DND-41 (cell line): ENCODE data around the gene ITIH3.

Source experiments
- ATAC-seq: fragments of 200-7000 bp; cut with Tn5 transposase; 3 replicates; pipeline ENCODE4 v1.9.1; 2021; ENCODE audit warnings: low read depth; ENCODE audit not compliant: insufficient read depth
- DNase-seq: peaks from one replicate; pipeline ENCODE4 v3.0.0-alpha.2; 2020
- H2AFZ ChIP-seq: 2 replicates; pipeline ENCODE4 v1.6.0; 2012; ENCODE audit warnings: low read depth, low read length
- H3K27ac ChIP-seq: 2 replicates; pipeline ENCODE4 v1.5.1; 2012; ENCODE audit warnings: low read length, inconsistent platforms
- H3K27me3 ChIP-seq: fragments of 200-600 bp; sonication (generic); 2 replicates; pipeline ENCODE4 v1.6.0; 2012; ENCODE audit warnings: low read length, mild to moderate bottlenecking, inconsistent platforms; ENCODE audit not compliant: insufficient read depth, poor library complexity
- H3K36me3 ChIP-seq: 2 replicates; pipeline ENCODE4 v1.5.1; 2012; ENCODE audit warnings: low read length, inconsistent platforms; ENCODE audit not compliant: insufficient read depth
- H3K4me1 ChIP-seq: 2 replicates; pipeline ENCODE4 v1.5.1; 2012; ENCODE audit warnings: mild to moderate bottlenecking, low read length; ENCODE audit not compliant: insufficient read depth
- H3K4me2 ChIP-seq: 2 replicates; pipeline ENCODE4 v1.6.0; 2012; ENCODE audit warnings: mild to moderate bottlenecking, moderate library complexity, low read length, inconsistent platforms; ENCODE audit not compliant: insufficient read depth
- H3K4me3 ChIP-seq, 2 experiments: fragments of 200-600 bp in 1 of 2; shearing (Covaris generic) in 1 of 2; 2 replicates each; pipeline ENCODE4 v1.5.1; 2012 to 2016; ENCODE audit warnings: inconsistent platforms in 2 of 2, low read length in 2 of 2, mild to moderate bottlenecking in 2 of 2, low read depth in 1 of 2, moderate library complexity in 1 of 2
- H3K79me2 ChIP-seq: 2 replicates; pipeline ENCODE4 v1.6.0; 2012; ENCODE audit warnings: low read length, inconsistent platforms; ENCODE audit not compliant: insufficient read depth
- H3K9ac ChIP-seq: 2 replicates; pipeline ENCODE4 v1.6.0; 2012; ENCODE audit warnings: low read depth, mild to moderate bottlenecking, inconsistent platforms, low read length, moderate library complexity
- H3K9me3 ChIP-seq: 2 replicates; pipeline ENCODE4 v1.5.1; 2012; ENCODE audit warnings: low read length, moderate library complexity, mild to moderate bottlenecking, inconsistent platforms; ENCODE audit not compliant: insufficient read depth, severe bottlenecking
- H4K20me1 ChIP-seq: 2 replicates; pipeline ENCODE4 v1.6.0; 2012; ENCODE audit warnings: low read length; ENCODE audit not compliant: insufficient read depth
- CTCF ChIP-seq: IDR thresholded peaks from 2 replicates; pipeline ENCODE4 v1.5.1; 2012; ENCODE audit warnings: borderline replicate concordance, low read length, moderate library complexity, mild to moderate bottlenecking; ENCODE audit not compliant: poor library complexity, severe bottlenecking; ENCODE audit errors: extremely low read depth
- EZH2 ChIP-seq: IDR thresholded peaks from 3 replicates; pipeline ENCODE4 v1.6.1; 2012; ENCODE audit warnings: borderline replicate concordance, low read depth, mild to moderate bottlenecking, moderate library complexity, low read length, inconsistent platforms; ENCODE audit not compliant: severe bottlenecking

ITIH3 gene

GRCh38 chr3:52820736-52821135 is 26.1 kb downstream of the ITIH3 start:
- no peak for TF ChIP-seq EZH2
- TF ChIP-seq CTCF: peak; percentile 61
- no peak overlapping the region for H3K4me3 ChIP-seq
- peak; percentile 65 for ATAC-seq
- no peak overlapping the region for H2AFZ ChIP-seq
- DNase-seq: peak; percentile 20
- H4K20me1 ChIP-seq: no peaks in the 10 kb centered on the region
- no peaks in the 10 kb centered on the region for H3K27me3 ChIP-seq
- H3K27ac ChIP-seq: no peak overlapping the region
- no peaks in the 10 kb centered on the region for H3K36me3 ChIP-seq
- H3K79me2 ChIP-seq: no peaks in the 10 kb centered on the region
- no peaks in the 10 kb centered on the region for H3K4me1 ChIP-seq
- H3K9me3 ChIP-seq: no peaks in the 10 kb centered on the region
- H3K9ac ChIP-seq: no peak overlapping the region
- H3K4me2 ChIP-seq: no peak overlapping the region

DNA sequence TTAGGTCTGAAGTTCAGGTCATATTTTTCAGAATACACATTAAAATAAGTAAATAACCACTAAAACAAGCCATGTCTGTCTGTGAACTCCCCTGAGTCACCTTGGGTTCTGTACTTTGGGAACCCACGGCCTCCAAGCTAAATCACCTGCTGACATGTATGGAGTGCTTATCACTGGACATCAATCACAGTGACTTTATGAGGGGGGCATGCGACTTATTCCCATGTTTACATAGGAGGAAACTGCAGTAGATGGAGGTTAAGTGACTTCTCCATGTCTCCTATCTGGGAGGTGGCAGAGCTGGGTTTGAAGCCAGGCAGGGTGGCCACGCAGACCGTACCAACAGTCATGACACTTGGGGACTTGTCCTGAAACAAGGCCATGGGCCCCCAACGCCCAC is 27.8 kb downstream of the ITIH3 start:
- ATAC-seq: no peak

GRCh38 chr3:52824037-52824436 is 29.4 kb downstream of the ITIH3 start:
- Histone ChIP-seq H3K36me3 (no peaks in the 10 kb centered on the region), H3K9ac (no peak overlapping the region), H3K4me3 (no peak overlapping the region), H3K9me3 (no peaks in the 10 kb centered on the region), H3K27me3 (no peaks in the 10 kb centered on the region), H2AFZ (no peak overlapping the region), H4K20me1 (no peaks in the 10 kb centered on the region), H3K79me2 (no peaks in the 10 kb centered on the region), H3K27ac (no peak overlapping the region), H3K4me1 (no peaks in the 10 kb centered on the region), H3K4me2 (no peak overlapping the region)
- TF ChIP-seq CTCF: no peak
- TF ChIP-seq EZH2: no peak
- ATAC-seq: no peak
- DNase-seq: no peak

More for the DNA sequence above, 27.8 kb downstream of the ITIH3 start:
- Histone ChIP-seq H3K27ac (no peak overlapping the region), H3K9me3 (no peaks in the 10 kb centered on the region), H4K20me1 (no peaks in the 10 kb centered on the region), H2AFZ (no peak overlapping the region), H3K4me1 (no peaks in the 10 kb centered on the region), H3K4me2 (no peak overlapping the region), H3K27me3 (no peaks in the 10 kb centered on the region), H3K79me2 (no peaks in the 10 kb centered on the region), H3K36me3 (no peaks in the 10 kb centered on the region), H3K9ac (no peak overlapping the region), H3K4me3 (no peak overlapping the region)
- no peak for TF ChIP-seq CTCF
- no peak for TF ChIP-seq EZH2
- no peak for DNase-seq

GRCh38 chr3:52827441-52827840 is 32.8 kb downstream of the ITIH3 start:
- Histone ChIP-seq H4K20me1 (no peaks in the 10 kb centered on the region), H3K36me3 (no peaks in the 10 kb centered on the region), H2AFZ (no peak overlapping the region), H3K4me2 (no peak overlapping the region), H3K9ac (no peak overlapping the region), H3K79me2 (no peaks in the 10 kb centered on the region), H3K4me3 (no peak overlapping the region), H3K9me3 (no peaks in the 10 kb centered on the region), H3K27ac (no peak overlapping the region), H3K4me1 (no peaks in the 10 kb centered on the region), H3K27me3 (no peaks in the 10 kb centered on the region)
- no peak for ATAC-seq
- DNase-seq: no peak
- TF ChIP-seq EZH2 (no peak), CTCF (no peak)
